DND-41 (cell line): Measurements from ENCODE around the gene ORM1.
"Not testable (repeated sequence)": the region's sequence is repeated elsewhere in the genome, so short reads cannot be mapped to it uniquely, and the experiment has no call there.

Experiments
- ATAC-seq: fragments of 200-7000 bp; cut with Tn5 transposase; 3 replicates; pipeline ENCODE4 v1.9.1; 2021; ENCODE audit warnings: low read depth; ENCODE audit not compliant: insufficient read depth
- DNase-seq: peaks from one replicate; pipeline ENCODE4 v3.0.0-alpha.2; 2020
- H2AFZ ChIP-seq: 2 replicates; pipeline ENCODE4 v1.6.0; 2012; ENCODE audit warnings: low read depth, low read length
- H3K27ac ChIP-seq: 2 replicates; pipeline ENCODE4 v1.5.1; 2012; ENCODE audit warnings: low read length, inconsistent platforms
- H3K27me3 ChIP-seq: fragments of 200-600 bp; sonication (generic); 2 replicates; pipeline ENCODE4 v1.6.0; 2012; ENCODE audit warnings: low read length, mild to moderate bottlenecking, inconsistent platforms; ENCODE audit not compliant: insufficient read depth, poor library complexity
- H3K36me3 ChIP-seq: 2 replicates; pipeline ENCODE4 v1.5.1; 2012; ENCODE audit warnings: low read length, inconsistent platforms; ENCODE audit not compliant: insufficient read depth
- H3K4me1 ChIP-seq: 2 replicates; pipeline ENCODE4 v1.5.1; 2012; ENCODE audit warnings: mild to moderate bottlenecking, low read length; ENCODE audit not compliant: insufficient read depth
- H3K4me2 ChIP-seq: 2 replicates; pipeline ENCODE4 v1.6.0; 2012; ENCODE audit warnings: mild to moderate bottlenecking, moderate library complexity, low read length, inconsistent platforms; ENCODE audit not compliant: insufficient read depth
- H3K4me3 ChIP-seq, 2 experiments: fragments of 200-600 bp in 1 of 2; shearing (Covaris generic) in 1 of 2; 2 replicates each; pipeline ENCODE4 v1.5.1; 2012 to 2016; ENCODE audit warnings: inconsistent platforms in 2 of 2, low read length in 2 of 2, mild to moderate bottlenecking in 2 of 2, low read depth in 1 of 2, moderate library complexity in 1 of 2
- H3K79me2 ChIP-seq: 2 replicates; pipeline ENCODE4 v1.6.0; 2012; ENCODE audit warnings: low read length, inconsistent platforms; ENCODE audit not compliant: insufficient read depth
- H3K9ac ChIP-seq: 2 replicates; pipeline ENCODE4 v1.6.0; 2012; ENCODE audit warnings: low read depth, mild to moderate bottlenecking, inconsistent platforms, low read length, moderate library complexity
- H3K9me3 ChIP-seq: 2 replicates; pipeline ENCODE4 v1.5.1; 2012; ENCODE audit warnings: low read length, moderate library complexity, mild to moderate bottlenecking, inconsistent platforms; ENCODE audit not compliant: insufficient read depth, severe bottlenecking
- H4K20me1 ChIP-seq: 2 replicates; pipeline ENCODE4 v1.6.0; 2012; ENCODE audit warnings: low read length; ENCODE audit not compliant: insufficient read depth
- CTCF ChIP-seq: IDR thresholded peaks from 2 replicates; pipeline ENCODE4 v1.5.1; 2012; ENCODE audit warnings: borderline replicate concordance, low read length, moderate library complexity, mild to moderate bottlenecking; ENCODE audit not compliant: poor library complexity, severe bottlenecking; ENCODE audit errors: extremely low read depth
- EZH2 ChIP-seq: IDR thresholded peaks from 3 replicates; pipeline ENCODE4 v1.6.1; 2012; ENCODE audit warnings: borderline replicate concordance, low read depth, mild to moderate bottlenecking, moderate library complexity, low read length, inconsistent platforms; ENCODE audit not compliant: severe bottlenecking

ORM1 gene

DNA sequence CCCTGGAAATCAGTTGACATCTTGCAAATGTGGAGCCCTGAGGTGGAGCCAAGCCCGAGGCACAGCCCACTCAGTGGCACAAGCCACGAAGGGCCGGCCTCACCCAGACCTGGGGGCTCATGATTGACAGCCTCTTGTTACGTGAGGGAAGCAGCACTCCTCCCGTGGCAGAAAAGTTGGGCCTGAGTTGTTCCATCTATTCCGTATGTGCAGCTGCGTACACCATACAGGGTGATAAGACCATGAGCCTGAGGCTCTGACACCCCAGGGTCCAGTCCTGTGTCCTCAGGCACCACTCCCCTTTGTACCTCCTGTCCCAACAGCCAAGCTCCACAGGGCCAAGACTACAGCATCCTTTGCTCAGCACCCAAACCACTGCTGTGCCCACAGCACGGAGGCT is 4.9 kb downstream of the ORM1 start:
- H3K36me3 ChIP-seq: no peaks in the 10 kb centered on the region
- no peaks in the 10 kb centered on the region for H3K27me3 ChIP-seq
- H4K20me1 ChIP-seq: no peaks in the 10 kb centered on the region
- DNase-seq: no peak
- no peak for TF ChIP-seq EZH2
- no peak for TF ChIP-seq CTCF
- no peak for ATAC-seq
- H3K4me2 ChIP-seq: no peak overlapping the region
- H2AFZ ChIP-seq: no peak overlapping the region
- no peaks in the 10 kb centered on the region for H3K9me3 ChIP-seq
- H3K27ac ChIP-seq: no peak overlapping the region
- no peaks in the 10 kb centered on the region for H3K4me1 ChIP-seq
- H3K79me2 ChIP-seq: no peaks in the 10 kb centered on the region
- H3K4me3 ChIP-seq: no peak overlapping the region
- no peak overlapping the region for H3K9ac ChIP-seq

- H2AFZ ChIP-seq: not testable (repeated sequence)
These were observed 5.5 kb downstream of the ORM1 start for GRCh38 chr9:114328357-114328820.

GRCh38 chr9:114328937-114329624 is 6.2 kb downstream of the ORM1 start:
- not testable (repeated sequence) for H3K4me3 ChIP-seq, H3K9me3 ChIP-seq, ATAC-seq, H3K79me2 ChIP-seq, H3K36me3 ChIP-seq, H2AFZ ChIP-seq, H3K4me1 ChIP-seq, DNase-seq, H3K4me2 ChIP-seq, H3K9ac ChIP-seq, H4K20me1 ChIP-seq, H3K27ac ChIP-seq, H3K27me3 ChIP-seq

More at GRCh38 chr9:114328357-114328820, 5.5 kb downstream of the ORM1 start:
- H4K20me1 ChIP-seq, H3K4me2 ChIP-seq, H3K27me3 ChIP-seq, DNase-seq, H3K36me3 ChIP-seq, H3K4me1 ChIP-seq, H3K9ac ChIP-seq, ATAC-seq, H3K9me3 ChIP-seq, H3K4me3 ChIP-seq, H3K27ac ChIP-seq, H3K79me2 ChIP-seq: not testable (repeated sequence)

DNA sequence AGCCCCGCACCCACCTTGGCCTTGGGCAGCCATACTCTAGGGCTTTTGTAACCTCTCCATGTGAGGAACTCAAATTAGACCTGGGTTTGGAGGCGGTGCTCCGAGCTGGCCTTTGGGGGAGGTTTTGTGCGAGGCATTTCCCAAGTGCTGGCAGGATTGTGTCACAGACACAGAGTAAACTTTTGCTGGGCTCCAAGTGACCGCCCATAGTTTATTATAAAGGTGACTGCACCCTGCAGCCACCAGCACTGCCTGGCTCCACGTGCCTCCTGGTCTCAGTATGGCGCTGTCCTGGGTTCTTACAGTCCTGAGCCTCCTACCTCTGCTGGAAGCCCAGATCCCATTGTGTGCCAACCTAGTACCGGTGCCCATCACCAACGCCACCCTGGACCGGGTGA is 6.7 kb downstream of the ORM1 start, which contains the start of gene ORM2:
Gene ORM2 (plus strand): TSS at position 245 of the 398 bp plus-strand sequence. CDS start 36 bp downstream, at position 281.
- not testable (repeated sequence) for DNase-seq, H3K79me2 ChIP-seq, ATAC-seq, H3K4me1 ChIP-seq, H3K27me3 ChIP-seq, H3K36me3 ChIP-seq, H3K9ac ChIP-seq, H3K27ac ChIP-seq, H2AFZ ChIP-seq, H3K9me3 ChIP-seq, H3K4me2 ChIP-seq, H3K4me3 ChIP-seq, H4K20me1 ChIP-seq

DNA sequence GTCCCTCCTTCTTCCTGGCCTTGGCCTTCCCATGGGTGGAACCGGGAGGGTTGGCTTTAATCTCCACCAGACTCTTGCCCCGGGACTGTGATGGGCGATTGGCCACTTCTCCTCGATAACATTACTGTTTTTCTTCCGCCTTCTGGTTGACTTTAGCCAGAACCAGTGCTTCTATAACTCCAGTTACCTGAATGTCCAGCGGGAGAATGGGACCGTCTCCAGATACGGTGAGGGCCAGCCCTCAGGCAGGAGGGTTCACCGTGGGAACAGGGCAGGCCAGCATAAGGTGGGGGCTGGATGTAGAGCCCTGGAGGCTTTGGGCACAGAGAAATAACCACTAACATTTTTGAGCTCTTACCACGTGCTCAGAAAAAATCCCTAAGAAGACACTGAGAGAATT is 7.7 kb downstream of the ORM1 start:
- ATAC-seq (no peak), DNase-seq (no peak)
- Histone ChIP-seq H3K4me1 (no peaks in the 10 kb centered on the region), H3K9ac (no peak overlapping the region), H3K36me3 (peaks cover 11% of the 10 kb centered on the region), H3K27ac (no peak overlapping the region), H2AFZ (no peak overlapping the region), H3K9me3 (no peaks in the 10 kb centered on the region), H3K79me2 (no peaks in the 10 kb centered on the region), H3K4me3 (no peak overlapping the region), H3K27me3 (no peaks in the 10 kb centered on the region), H3K4me2 (no peak overlapping the region), H4K20me1 (no peaks in the 10 kb centered on the region)
- TF ChIP-seq EZH2 (no peak), CTCF (no peak)

GRCh38 chr9:114331229-114332195 is 8.6 kb downstream of the ORM1 start:
- not testable (repeated sequence) for H3K27me3 ChIP-seq, H3K4me1 ChIP-seq, H3K4me3 ChIP-seq, H3K9ac ChIP-seq, H3K9me3 ChIP-seq, H3K27ac ChIP-seq, DNase-seq, H2AFZ ChIP-seq, H3K4me2 ChIP-seq, H3K79me2 ChIP-seq, H4K20me1 ChIP-seq
- ATAC-seq: peak; percentile 31; the same call in 2 of the 3 replicates
- peaks cover 20% of the 10 kb centered on the region for H3K36me3 ChIP-seq
